ENCODE results near the gene TPCN1. TPM values are rescaled to one million over a fixed set of nuclear protein-coding genes. Genes with fewer than 3 reads are reported as not detected.

TPCN1 gene
- total RNA-seq, 1 experiment from 2014 or later, result 13.5 TPM

GRCh38 chr12:113318046-113318656 lies 96.9 kb downstream of the TPCN1 start:
- no peak overlapping the region for H3K27ac ChIP-seq (ENCODE audit: insufficient read length, low read depth, low read length)
- no peak overlapping the region for H3K14ac ChIP-seq (ENCODE audit: insufficient read depth, low read length)
- Mint-ChIP-seq H3K4me1 (peaks cover 3 to 10% of the 10 kb centered on the region in 2 experiments; a peak in 2 of 4 replicates), H3K36me3 (ENCODE audit: insufficient read depth in 1 of 3, low read depth in 3 of 3) (peaks cover 18 to 49% (median 24%) of the 10 kb centered on the region in 3 experiments), H3K4me3 (no peak overlapping the region), H3K9me3 (peaks cover 0 to 3% of the 10 kb centered on the region in 2 experiments; a peak in 3 of 5 replicates), H3K27ac (peak overlapping the region in 1 of 3 experiments; percentile 72; a peak in 1 of 7 replicates), H3K27me3 (ENCODE audit: low read depth) (no peaks in the 10 kb centered on the region)
- no peaks in the 10 kb centered on the region for H3K23me2 ChIP-seq (ENCODE audit: insufficient read length, low read depth, low read length, poor library complexity, severe bottlenecking)
- H3K9me3 ChIP-seq (ENCODE audit: control insufficient read depth, low read depth, low read length), result no peaks in the 10 kb centered on the region
- no peak overlapping the region for H3K9ac ChIP-seq (ENCODE audit: extremely low read depth, insufficient read length, low read length)
- no peaks in the 10 kb centered on the region for H3K27me3 ChIP-seq (ENCODE audit: insufficient read depth, low read length)
- no peaks in the 10 kb centered on the region for H3K79me2 ChIP-seq (ENCODE audit: insufficient read depth, low read length)
- no peak overlapping the region for H4K8ac ChIP-seq (replicated peaks; ENCODE audit: insufficient read length, low read depth, low read length)
- no peak overlapping the region for H2BK12ac ChIP-seq (ENCODE audit: insufficient read length, low read depth, low read length)
- no peak overlapping the region for H3K4me2 ChIP-seq (ENCODE audit: insufficient read depth, insufficient read length, low read length)
- WGBS (ENCODE audit: extremely low coverage, insufficient read length, low lambda C conversion rate), result no CpG with 5 or more reads among the region's 4 CpGs
- H2BK20ac ChIP-seq (ENCODE audit: low read depth, low read length, poor library complexity, severe bottlenecking), result no peak overlapping the region
- no peak overlapping the region for H3K56ac ChIP-seq (ENCODE audit: insufficient read length, low read depth, low read length)
- H3K4me1 ChIP-seq (ENCODE audit: insufficient read depth, low read length), result no peaks in the 10 kb centered on the region
- H2BK15ac ChIP-seq (ENCODE audit: low read depth, low read length), result no peak overlapping the region
- no peak overlapping the region for H2BK120ac ChIP-seq (ENCODE audit: low read depth, low read length, poor library complexity, severe bottlenecking)
- H3K23ac ChIP-seq (ENCODE audit: insufficient read length, low read depth, low read length), result no peak overlapping the region
- no peak overlapping the region for H3K18ac ChIP-seq (ENCODE audit: insufficient read length, low read depth, low read length)
- no peak overlapping the region for H2BK5ac ChIP-seq (ENCODE audit: insufficient read length, low read length)
- no peak overlapping the region for H2AFZ ChIP-seq (ENCODE audit: low read length)
- H3K4ac ChIP-seq (ENCODE audit: low read depth, low read length), result no peak overlapping the region
- DNase-seq, result no peak
- no peak overlapping the region for H4K91ac ChIP-seq (ENCODE audit: insufficient read length, low read depth, low read length)
- H3T11ph ChIP-seq (ENCODE audit: low read length), result no peak overlapping the region
- no peak overlapping the region for H4K5ac ChIP-seq (ENCODE audit: insufficient read length, low read depth, low read length)
- H3K79me1 ChIP-seq (ENCODE audit: insufficient read depth, low read depth, low read length, poor library complexity, severe bottlenecking), result no peaks in the 10 kb centered on the region
- H2AK5ac ChIP-seq (ENCODE audit: insufficient read length, low read length), result no peak overlapping the region
- TF ChIP-seq CTCF (conservative IDR thresholded peaks at IDR 0.05), result no peak
- H4K20me1 ChIP-seq (ENCODE audit: control insufficient read depth, insufficient read depth, insufficient read length), result no peaks in the 10 kb centered on the region

Measured in H9 (cell line).